MCF 10A (cell line): ENCODE measurements around the gene GOLGA6C. TPM values are rescaled to one million over a fixed set of nuclear protein-coding genes. Genes with fewer than 3 reads are reported as not detected.
"Not testable (repeated sequence)": the region's sequence is repeated elsewhere in the genome, so short reads cannot be mapped to it uniquely, and the experiment has no call there.

Source experiments
- BruUV-seq: library from RNA; stranded (reverse); fragments of 400-500 nt; replicated peaks from 2 replicates; lab custom pipeline; 2021; lab: Mats Ljungman, UMichigan
- CTCF ChIA-PET: fragments of 300-600 bp; sonication (Branson Sonifier 250); formaldehyde crosslinking; extraction: SDS; loops from one replicate; lab custom pipeline; 2021; ENCODE audit warnings: antibody characterized with exemption, inconsistent platforms; lab: Yijun Ruan, JAX
- POLR2A ChIA-PET: fragments of 300-600, 350-650 bp; sonication (Branson Sonifier 250); formaldehyde crosslinking; extraction: SDS; loops from one replicate; lab custom pipeline; 2020; ENCODE audit warnings: antibody characterized with exemption, inconsistent platforms; lab: Yijun Ruan, JAX
- DNase-seq: peaks from one replicate; pipeline ENCODE4 v3.0.0-alpha.2; 2018; ENCODE audit not compliant: unreplicated experiment
- H3K27ac Mint-ChIP-seq: one replicate; pipeline ENCODE4 v1.8.0; 2022; ENCODE audit warnings: mild to moderate bottlenecking, low read depth, mixed read lengths; ENCODE audit not compliant: unreplicated experiment
- H3K27me3 Mint-ChIP-seq: one replicate; pipeline ENCODE4 v1.8.0; 2022; ENCODE audit warnings: mixed read lengths; ENCODE audit not compliant: insufficient read depth, unreplicated experiment
- H3K36me3 Mint-ChIP-seq: one replicate; pipeline ENCODE4 v1.8.0; 2022; ENCODE audit warnings: mild to moderate bottlenecking, moderate library complexity, mixed read lengths; ENCODE audit not compliant: insufficient read depth, unreplicated experiment
- H3K4me1 Mint-ChIP-seq: one replicate; pipeline ENCODE4 v1.8.0; 2022; ENCODE audit warnings: mixed read lengths; ENCODE audit not compliant: insufficient read depth, unreplicated experiment
- H3K4me3 Mint-ChIP-seq: one replicate; pipeline ENCODE4 v1.8.0; 2022; ENCODE audit warnings: mild to moderate bottlenecking, moderate library complexity, mixed read lengths; ENCODE audit not compliant: unreplicated experiment
- H3K9me3 Mint-ChIP-seq: one replicate; pipeline ENCODE4 v1.8.0; 2022; ENCODE audit warnings: mixed read lengths; ENCODE audit not compliant: unreplicated experiment
- intact Hi-C: fragments of 100-400 bp; cut with micrococcal nuclease; formaldehyde crosslinking; loops from 2 replicates; pipeline ENCODE4 v1.14.1; 2022
- total RNA-seq: library from RNA; stranded (reverse); gene quantifications from 2 replicates; pipeline ENCODE4 v1.2.3, GENCODE V29; 2022
- TF ChIP-seq, protein P1 (sequence below): fragments of 200-600 bp; IDR thresholded peaks from one replicate; pipeline ENCODE4 v1.8.0; 2022; ENCODE audit warnings: antibody characterized with exemption, mild to moderate bottlenecking; ENCODE audit not compliant: unreplicated experiment

Gene GOLGA6C
- total RNA-seq, 1 experiment from 2014 or later = not detected

DNA sequence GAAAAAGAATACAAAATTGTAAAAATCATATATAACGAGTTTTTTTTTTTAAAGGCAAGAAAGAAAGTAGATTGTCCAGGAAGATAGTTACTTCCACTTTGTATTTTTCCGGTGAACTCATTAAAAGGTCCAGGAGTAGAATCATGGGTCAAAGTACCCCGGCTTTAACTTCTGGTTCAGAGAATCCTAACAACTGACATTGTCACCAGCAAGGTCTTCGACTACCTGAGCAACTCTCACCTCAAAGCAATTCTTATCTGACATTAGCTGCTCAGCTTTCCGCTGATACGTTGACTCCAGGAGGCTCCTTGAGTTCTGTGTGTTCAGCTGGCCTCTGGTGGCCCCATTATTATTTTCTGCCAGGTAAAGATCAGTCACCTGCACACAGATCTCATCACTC, 9.1 kb upstream of the GOLGA6C start:
- ChIA-PET CTCF (interaction anchor here (0.6 to 1.7 kb wide), 3 partner anchors 193 to 289 kb away, joined by 3 to 7 read pairs (median 5); no protein-coding TSS in a partner anchor), POLR2A (interaction anchor here (0.6 kb wide), 1 partner anchor 10 kb away, joined by 6 read pairs; no protein-coding TSS in a partner anchor)
- DNase-seq, BruUV-seq, intact Hi-C loops, H3K4me3 Mint-ChIP-seq, H3K9me3 Mint-ChIP-seq, H3K36me3 Mint-ChIP-seq, H3K27ac Mint-ChIP-seq, H3K4me1 Mint-ChIP-seq: not testable (repeated sequence)
- peaks cover 79% of the 10 kb centered on the region for H3K27me3 Mint-ChIP-seq

DNA sequence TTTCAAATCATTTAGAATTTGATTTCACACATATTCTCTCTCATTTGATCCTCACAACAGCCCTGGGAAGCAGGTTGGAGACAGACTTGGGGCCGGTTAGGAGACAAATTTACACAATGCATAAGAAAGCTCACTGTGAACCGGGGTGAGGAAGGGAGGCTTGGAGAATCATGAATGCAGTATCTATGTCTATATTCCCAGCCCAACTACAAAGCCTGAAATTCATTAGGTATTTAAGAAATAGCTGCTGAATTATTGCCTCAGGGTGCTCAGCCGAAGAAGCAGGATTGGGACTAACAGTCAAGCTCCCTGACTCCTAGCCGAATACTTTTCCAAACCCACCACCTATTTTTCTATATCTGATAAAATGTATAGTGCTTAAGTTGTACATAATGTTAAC, 8.4 kb upstream of the GOLGA6C start:
- Mint-ChIP-seq H3K4me3 (no peak overlapping the region), H3K27ac (no peak overlapping the region), H3K27me3 (peaks cover 79% of the 10 kb centered on the region), H3K9me3 (no peaks in the 10 kb centered on the region), H3K4me1 (no peaks in the 10 kb centered on the region), H3K36me3 (no peaks in the 10 kb centered on the region)
- DNase-seq = no peak
- POLR2A ChIA-PET = interaction anchor here (0.6 kb wide), 1 partner anchor 1373 kb away, joined by 3 read pairs; no protein-coding TSS in a partner anchor
- intact Hi-C loops = no loop called here
- no TSS peak for BruUV-seq
- CTCF ChIA-PET = interaction anchor here (0.8 kb wide), 1 partner anchor 48 kb away, joined by 3 read pairs; the partner anchor contains the start of gene C15orf39
- TF ChIP-seq, protein P1, sequence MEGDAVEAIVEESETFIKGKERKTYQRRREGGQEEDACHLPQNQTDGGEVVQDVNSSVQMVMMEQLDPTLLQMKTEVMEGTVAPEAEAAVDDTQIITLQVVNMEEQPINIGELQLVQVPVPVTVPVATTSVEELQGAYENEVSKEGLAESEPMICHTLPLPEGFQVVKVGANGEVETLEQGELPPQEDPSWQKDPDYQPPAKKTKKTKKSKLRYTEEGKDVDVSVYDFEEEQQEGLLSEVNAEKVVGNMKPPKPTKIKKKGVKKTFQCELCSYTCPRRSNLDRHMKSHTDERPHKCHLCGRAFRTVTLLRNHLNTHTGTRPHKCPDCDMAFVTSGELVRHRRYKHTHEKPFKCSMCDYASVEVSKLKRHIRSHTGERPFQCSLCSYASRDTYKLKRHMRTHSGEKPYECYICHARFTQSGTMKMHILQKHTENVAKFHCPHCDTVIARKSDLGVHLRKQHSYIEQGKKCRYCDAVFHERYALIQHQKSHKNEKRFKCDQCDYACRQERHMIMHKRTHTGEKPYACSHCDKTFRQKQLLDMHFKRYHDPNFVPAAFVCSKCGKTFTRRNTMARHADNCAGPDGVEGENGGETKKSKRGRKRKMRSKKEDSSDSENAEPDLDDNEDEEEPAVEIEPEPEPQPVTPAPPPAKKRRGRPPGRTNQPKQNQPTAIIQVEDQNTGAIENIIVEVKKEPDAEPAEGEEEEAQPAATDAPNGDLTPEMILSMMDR = no peak

DNA sequence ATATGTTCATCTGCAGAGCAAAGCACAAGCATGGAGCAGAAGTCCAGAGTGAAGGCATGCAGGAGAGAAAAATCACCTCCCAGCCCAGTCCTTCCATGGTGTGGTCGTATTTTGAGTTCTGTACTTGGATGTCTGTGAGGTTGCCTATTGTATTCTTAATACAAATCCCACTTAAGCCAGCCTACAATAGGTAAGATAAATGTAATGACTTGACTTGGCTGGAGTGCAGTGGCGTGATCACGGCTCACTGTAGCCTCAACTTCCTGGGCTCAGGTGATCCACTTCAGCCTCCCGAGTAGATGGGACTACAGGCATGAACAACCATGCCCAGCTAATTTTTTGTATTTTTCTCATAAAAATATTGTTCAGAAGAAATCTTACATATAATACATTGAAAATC, 6.8 kb upstream of the GOLGA6C start:
- H3K9me3 Mint-ChIP-seq, CTCF ChIA-PET, POLR2A ChIA-PET, H3K36me3 Mint-ChIP-seq, intact Hi-C loops, H3K27ac Mint-ChIP-seq, H3K4me1 Mint-ChIP-seq, H3K4me3 Mint-ChIP-seq, DNase-seq, BruUV-seq: not testable (repeated sequence)
- H3K27me3 Mint-ChIP-seq = peaks cover 63% of the 10 kb centered on the region

DNA sequence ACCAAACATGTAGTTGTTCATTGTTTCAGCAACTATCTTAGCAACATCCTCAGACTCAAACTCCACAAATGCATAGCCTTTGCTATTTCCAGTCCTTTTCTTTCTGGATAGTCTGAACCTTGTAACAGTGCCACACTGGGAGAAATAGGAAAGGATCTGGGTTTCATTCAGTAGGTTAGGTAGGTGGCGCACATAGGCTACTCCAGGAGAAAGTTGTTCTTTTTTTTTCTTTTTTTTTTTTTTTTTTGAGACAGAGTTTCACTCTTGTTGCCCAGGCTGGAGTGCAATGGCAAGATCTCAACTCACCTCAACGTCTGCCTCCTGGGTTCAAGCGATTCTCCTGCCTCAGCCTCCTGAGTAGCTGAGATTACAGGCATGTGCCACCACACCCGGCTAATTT, 5.8 kb upstream of the GOLGA6C start:
- not testable (repeated sequence) for H3K36me3 Mint-ChIP-seq

DNA sequence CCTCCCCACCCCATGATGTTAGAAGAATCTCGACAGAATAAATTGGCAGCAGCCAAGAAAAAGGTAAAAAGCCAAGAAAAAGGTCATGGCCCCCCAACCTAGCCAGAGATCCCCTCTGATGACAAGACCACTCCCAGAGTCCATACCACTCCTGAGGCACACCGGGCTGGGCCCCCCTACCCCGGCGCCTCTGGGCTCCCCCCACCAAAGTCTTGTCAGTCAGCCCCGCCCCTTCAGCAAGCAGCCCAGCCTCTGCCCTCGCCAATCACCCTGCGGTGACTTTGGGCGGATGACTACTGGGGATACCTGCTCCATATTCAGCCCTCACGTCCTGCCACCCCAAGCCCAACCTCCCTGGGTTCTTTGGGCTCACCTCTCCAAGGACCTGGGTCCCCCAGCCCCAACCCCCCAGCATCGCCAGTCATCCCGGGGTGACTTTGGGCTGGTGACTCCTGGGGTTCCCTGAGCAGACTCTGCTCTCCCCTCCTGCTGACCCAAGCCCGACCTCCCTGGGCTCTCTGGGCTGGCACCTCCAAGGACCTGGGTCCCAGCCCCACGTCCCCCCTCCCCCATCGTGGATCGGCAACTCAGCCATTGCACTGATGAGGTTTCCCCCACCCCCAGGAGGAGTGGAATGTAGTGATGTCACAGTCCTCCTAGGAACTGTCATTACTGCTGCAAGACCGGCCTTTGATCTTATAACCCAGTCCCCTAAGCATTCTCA, 648 bp downstream of the GOLGA6C start:
- intact Hi-C loops, H3K4me1 Mint-ChIP-seq, H3K27ac Mint-ChIP-seq, H3K27me3 Mint-ChIP-seq, H3K36me3 Mint-ChIP-seq, H3K9me3 Mint-ChIP-seq, BruUV-seq, H3K4me3 Mint-ChIP-seq, POLR2A ChIA-PET, DNase-seq, CTCF ChIA-PET: not testable (repeated sequence)

More for the DNA sequence above, 5.8 kb upstream of the GOLGA6C start:
- H3K4me3 Mint-ChIP-seq, POLR2A ChIA-PET, H3K9me3 Mint-ChIP-seq, H3K27ac Mint-ChIP-seq, DNase-seq, H3K4me1 Mint-ChIP-seq, BruUV-seq, intact Hi-C loops, CTCF ChIA-PET: not testable (repeated sequence)
- peaks cover 60% of the 10 kb centered on the region for H3K27me3 Mint-ChIP-seq

DNA sequence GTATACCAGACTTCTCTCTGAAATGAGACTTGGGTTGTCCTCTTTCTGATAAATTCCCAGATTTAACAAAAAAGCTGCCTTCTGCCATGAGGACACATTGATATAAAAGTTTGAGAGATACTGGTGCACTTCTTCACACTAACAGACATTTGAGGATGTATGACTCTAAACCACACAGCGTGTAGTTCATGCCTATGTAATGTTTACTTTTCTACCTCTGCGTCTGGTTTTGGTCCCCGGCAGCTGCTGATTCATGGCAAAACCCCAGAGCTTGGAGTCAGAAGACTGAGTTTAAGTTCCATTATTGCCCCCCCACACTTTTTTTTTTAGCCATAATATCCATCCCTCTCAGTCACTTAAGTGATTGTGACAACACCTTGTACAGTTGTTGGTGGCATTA, 1.7 kb downstream of the GOLGA6C start:
- DNase-seq, H3K27ac Mint-ChIP-seq, CTCF ChIA-PET, POLR2A ChIA-PET, H3K27me3 Mint-ChIP-seq, intact Hi-C loops, H3K4me1 Mint-ChIP-seq, BruUV-seq, H3K36me3 Mint-ChIP-seq, H3K9me3 Mint-ChIP-seq, H3K4me3 Mint-ChIP-seq: not testable (repeated sequence)

DNA sequence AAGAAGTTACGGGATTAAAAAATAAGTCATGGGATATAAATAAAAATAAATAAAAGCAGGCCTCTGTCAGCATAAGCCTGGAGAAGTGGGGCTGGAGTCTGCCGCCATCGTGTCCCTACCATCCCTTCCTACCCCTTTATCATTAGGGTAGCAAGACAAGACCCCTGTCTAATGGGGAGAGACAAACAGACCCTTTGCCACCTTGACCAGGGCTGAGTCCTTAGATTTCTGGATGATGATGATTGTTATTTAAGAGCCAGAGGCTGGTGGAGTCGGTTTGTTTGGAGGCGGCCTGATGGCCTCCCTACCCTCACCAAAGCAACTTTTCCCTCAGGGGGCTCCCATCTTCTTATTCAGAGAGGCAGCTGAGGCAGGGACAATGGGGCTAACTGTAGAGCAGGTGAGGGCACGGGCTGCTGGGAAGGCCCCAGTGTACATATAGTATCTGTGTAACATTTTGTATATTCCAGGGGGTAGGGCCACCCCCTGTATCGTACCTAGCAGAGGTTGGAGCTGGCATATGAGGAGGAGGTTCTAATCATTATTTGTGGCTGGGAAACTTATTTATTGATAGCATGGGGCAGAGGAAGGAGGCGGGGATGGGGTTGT, 15.7 kb downstream of the GOLGA6C start:
- H3K27me3 Mint-ChIP-seq, H3K9me3 Mint-ChIP-seq, DNase-seq, POLR2A ChIA-PET, H3K4me3 Mint-ChIP-seq, BruUV-seq, H3K36me3 Mint-ChIP-seq, H3K27ac Mint-ChIP-seq, H3K4me1 Mint-ChIP-seq: not testable (repeated sequence)
- intact Hi-C loops = loop anchor here (10.0 kb wide), 1 partner anchor 249 kb away; the partner anchor contains the start of gene PPCDC
- CTCF ChIA-PET = interaction anchor here (0.8 to 1.4 kb wide), 6 partner anchors 225 to 966 kb away, joined by 3 to 8 read pairs (median 4); no protein-coding TSS in a partner anchor
